ENCODE results near the gene COL2A1. TPM values are rescaled to one million over a fixed set of nuclear protein-coding genes. Genes with fewer than 3 reads are reported as not detected.

COL2A1 gene
- total RNA-seq, 1 experiment from 2014 or later: 10.8 TPM

- no peak overlapping the region for H3K27ac ChIP-seq (ENCODE audit: insufficient read length, low read depth, low read length)
- H3K4me2 ChIP-seq (ENCODE audit: insufficient read depth, insufficient read length, low read length): no peak overlapping the region
- H3K27ac Mint-ChIP-seq: no peak overlapping the region
- H3K9me3 Mint-ChIP-seq: peaks cover 0 to 7% of the 10 kb centered on the region in 2 experiments; a peak in 2 of 5 replicates
- no peaks in the 10 kb centered on the region for H3K9me3 ChIP-seq (ENCODE audit: control insufficient read depth, low read depth, low read length)
- no peaks in the 10 kb centered on the region for H4K20me1 ChIP-seq (ENCODE audit: control insufficient read depth, insufficient read depth, insufficient read length)
- H3K4me3 Mint-ChIP-seq: no peak overlapping the region; a peak in 1 of 5 replicates
- no peak overlapping the region for H3K23ac ChIP-seq (ENCODE audit: insufficient read length, low read depth, low read length)
- H3K4ac ChIP-seq (ENCODE audit: low read depth, low read length): no peak overlapping the region
- H3K36me3 Mint-ChIP-seq (ENCODE audit: insufficient read depth in 1 of 3, low read depth in 3 of 3): no peaks in the 10 kb centered on the region
- no peak overlapping the region for H4K5ac ChIP-seq (ENCODE audit: insufficient read length, low read depth, low read length)
- no peaks in the 10 kb centered on the region for H3K79me2 ChIP-seq (ENCODE audit: insufficient read depth, low read length)
- H3K23me2 ChIP-seq (ENCODE audit: insufficient read length, low read depth, low read length, poor library complexity, severe bottlenecking): no peaks in the 10 kb centered on the region
- H3K14ac ChIP-seq (ENCODE audit: insufficient read depth, low read length): no peak overlapping the region
- H3T11ph ChIP-seq (ENCODE audit: low read length): no peak overlapping the region
- no peak overlapping the region for H2BK120ac ChIP-seq (ENCODE audit: low read depth, low read length, poor library complexity, severe bottlenecking)
- H3K56ac ChIP-seq (ENCODE audit: insufficient read length, low read depth, low read length): no peak overlapping the region
- no peak overlapping the region for H4K8ac ChIP-seq (replicated peaks; ENCODE audit: insufficient read length, low read depth, low read length)
- no peak overlapping the region for H2BK15ac ChIP-seq (ENCODE audit: low read depth, low read length)
- no peak overlapping the region for H2AFZ ChIP-seq (ENCODE audit: low read length)
- H2AK5ac ChIP-seq (ENCODE audit: insufficient read length, low read length): no peak overlapping the region
- H3K18ac ChIP-seq (ENCODE audit: insufficient read length, low read depth, low read length): no peak overlapping the region
- H2BK12ac ChIP-seq (ENCODE audit: insufficient read length, low read depth, low read length): no peak overlapping the region
- H3K9ac ChIP-seq (ENCODE audit: extremely low read depth, insufficient read length, low read length): no peak overlapping the region
- TF ChIP-seq CTCF (conservative IDR thresholded peaks at IDR 0.05): no peak
- H2BK20ac ChIP-seq (ENCODE audit: low read depth, low read length, poor library complexity, severe bottlenecking): no peak overlapping the region
- no peaks in the 10 kb centered on the region for H3K79me1 ChIP-seq (ENCODE audit: insufficient read depth, low read depth, low read length, poor library complexity, severe bottlenecking)
- DNase-seq: no peak
- H3K4me1 ChIP-seq (ENCODE audit: insufficient read depth, low read length): no peaks in the 10 kb centered on the region
- no CpG with 5 or more reads among the region's 8 CpGs for WGBS (ENCODE audit: extremely low coverage, insufficient read length, low lambda C conversion rate)
- H3K27me3 ChIP-seq (ENCODE audit: insufficient read depth, low read length): peaks cover 87% of the 10 kb centered on the region
- peaks cover 1 to 3% of the 10 kb centered on the region in 2 experiments; a peak in 3 of 4 replicates for H3K4me1 Mint-ChIP-seq
- no peak overlapping the region for H2BK5ac ChIP-seq (ENCODE audit: insufficient read length, low read length)
- no peak overlapping the region for H4K91ac ChIP-seq (ENCODE audit: insufficient read length, low read depth, low read length)
- peaks cover 100% of the 10 kb centered on the region for H3K27me3 Mint-ChIP-seq (ENCODE audit: low read depth)
These were observed 12.2 kb upstream of the COL2A1 start for GRCh38 chr12:48016373-48017020.

Data from H9 (cell line).